OCI-LY3 (cell line): ENCODE data around the gene LRP1B.

Source experiments
- CTCF ChIP-seq: fragments of 200-600, 300-600 bp; sonication (generic); IDR thresholded peaks from 2 replicates; pipeline ENCODE4 v1.5.1; 2014; ENCODE audit warnings: antibody characterized with exemption, low read length, low read depth
- EZH2phosphoT487 ChIP-seq: fragments of 200-600 bp; shearing (Covaris generic); IDR thresholded peaks from 2 replicates; pipeline ENCODE4 v1.6.1; 2018; ENCODE audit warnings: antibody characterized with exemption, mixed run types, low read depth

DNA sequence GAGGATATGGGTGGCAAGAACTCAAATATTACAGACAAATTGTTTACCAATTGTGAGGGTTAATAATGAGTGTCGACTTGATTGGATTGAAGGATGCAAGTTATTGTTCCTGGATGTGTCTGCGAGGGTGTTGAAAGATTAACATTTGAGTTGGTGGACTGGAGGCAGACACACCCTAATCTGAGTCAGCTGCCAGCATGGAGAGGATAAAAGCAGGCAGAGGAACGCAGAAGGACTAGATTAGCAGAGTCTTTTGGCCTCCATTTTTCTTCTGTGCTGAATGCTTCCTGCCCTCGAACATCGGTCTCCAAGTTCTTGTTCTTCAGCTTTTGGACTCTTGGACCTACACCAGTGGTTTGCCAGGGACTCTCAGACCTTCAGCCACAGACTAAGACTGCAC is 1503.7 kb downstream of the LRP1B start:
- TF ChIP-seq CTCF (no peak), EZH2phosphoT487 (no peak)
